HG03565 (cell line): ENCODE data around the gene TJP3.

Experiments
- ATAC-seq: cut with Tn5 transposase; IDR thresholded peaks from one replicate; pipeline ENCODE4 v1.9.1; 2021; ENCODE audit warnings: mild to moderate bottlenecking, moderate library complexity; ENCODE audit not compliant: unreplicated experiment

Gene TJP3

DNA sequence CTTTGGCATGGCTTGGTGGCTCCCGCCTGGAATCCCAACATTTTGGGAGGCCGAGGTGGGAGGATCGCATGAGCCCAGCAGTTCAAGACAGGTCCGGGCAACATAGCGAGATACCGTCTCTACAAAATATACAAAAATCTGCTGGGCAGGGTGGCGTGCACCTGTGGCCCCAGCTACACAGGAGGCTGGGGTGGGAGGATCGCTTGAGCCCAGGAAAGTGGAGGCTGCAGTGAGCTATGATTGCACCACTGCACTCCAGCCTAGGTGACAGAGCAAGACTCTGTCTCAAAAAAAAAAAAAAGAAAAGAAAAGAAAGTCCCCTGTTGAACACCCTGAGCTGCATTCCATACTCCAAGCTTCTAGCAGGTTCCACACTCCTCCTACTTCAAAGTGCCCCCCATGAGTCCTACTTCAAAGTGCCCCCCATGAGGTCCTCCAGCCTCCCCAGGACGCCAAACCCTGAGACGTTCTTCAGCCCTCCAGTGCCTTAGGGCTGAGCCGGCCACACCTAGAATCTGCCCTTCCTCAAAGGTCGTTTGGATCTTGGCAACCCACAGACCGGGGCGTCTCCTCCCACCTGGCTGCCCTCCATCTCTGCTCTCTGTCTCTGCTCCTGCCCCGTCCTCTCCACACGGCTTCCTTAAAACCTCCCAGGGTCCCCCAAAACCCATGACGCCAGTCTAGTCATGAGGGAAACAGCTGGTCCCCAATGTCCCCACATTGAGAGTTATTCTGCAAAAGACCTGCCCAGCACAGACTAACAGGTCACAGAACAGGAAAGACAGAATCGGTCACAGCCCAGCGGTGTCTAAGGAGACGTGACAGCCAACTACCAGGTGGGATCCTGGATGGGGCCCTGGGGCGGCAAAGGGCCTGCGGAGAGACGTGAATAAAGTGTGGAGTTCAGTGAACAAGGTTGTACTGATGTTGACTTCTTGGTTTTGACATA lies 4.8 kb downstream of the TJP3 start:
- no peak for ATAC-seq

- no peak for ATAC-seq
Observed at GRCh38 chr19:3716147-3716668, 8.0 kb downstream of the TJP3 start.

DNA sequence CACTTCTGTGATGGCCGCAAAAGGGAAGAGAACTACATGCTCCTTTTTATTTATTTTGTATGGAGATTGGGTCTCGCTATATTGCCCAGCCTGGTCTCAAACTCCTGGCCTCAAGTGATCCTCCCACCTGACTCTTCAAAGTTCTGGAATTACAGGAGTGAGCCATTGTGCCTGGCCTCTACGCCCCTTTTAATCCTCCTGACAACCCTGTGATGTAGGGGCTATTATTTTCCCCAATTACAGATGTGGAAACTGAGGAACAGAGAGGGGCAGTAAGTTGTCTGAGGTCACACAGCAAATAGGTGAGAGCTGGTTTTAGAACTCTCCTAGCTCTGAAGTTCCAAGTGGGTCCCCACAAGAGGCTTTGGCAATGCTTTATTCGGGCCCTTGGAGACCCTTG lies 11.7 kb downstream of the TJP3 start:
- ATAC-seq, result no peak

GRCh38 chr19:3720349-3720917 lies 12.2 kb downstream of the TJP3 start:
- no peak for ATAC-seq

DNA sequence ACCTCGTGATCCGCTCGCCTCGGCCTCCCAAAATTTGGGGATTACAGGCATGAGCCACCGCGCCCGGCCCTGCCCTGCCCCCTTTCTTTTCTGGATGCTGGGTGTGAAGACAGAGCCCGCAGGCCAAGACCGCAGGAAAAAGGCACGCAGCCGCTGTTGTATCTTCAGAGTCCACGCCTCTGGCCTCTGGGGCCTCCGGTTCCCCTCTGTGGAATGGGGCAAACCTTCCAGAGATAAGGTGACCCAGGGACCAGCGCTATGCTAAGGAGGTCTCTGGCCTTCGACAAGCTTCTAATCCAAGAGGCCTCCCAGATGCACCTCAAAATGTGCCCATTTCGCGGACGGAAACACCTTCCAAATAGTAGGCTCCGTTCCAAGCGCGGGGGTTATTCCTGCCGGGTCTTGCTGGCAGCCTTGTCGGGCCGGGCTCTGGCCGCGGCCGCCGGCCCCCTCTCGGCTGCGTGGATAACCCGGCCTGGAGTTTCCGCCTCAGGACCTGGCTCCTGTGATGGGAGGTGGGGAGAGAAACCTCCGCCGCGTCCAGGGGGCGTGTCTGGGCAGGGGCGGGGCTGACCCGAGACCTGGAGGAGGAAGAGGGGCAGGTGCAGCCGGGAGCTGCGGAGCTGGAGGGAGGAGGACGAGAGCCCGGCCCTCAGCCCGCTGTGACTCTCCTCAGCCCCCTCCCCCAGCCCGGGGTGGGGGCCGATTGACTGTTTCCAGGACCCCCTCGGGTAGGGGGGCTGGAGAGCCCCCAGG lies 13.1 kb downstream of the TJP3 start:
- no peak for ATAC-seq

DNA sequence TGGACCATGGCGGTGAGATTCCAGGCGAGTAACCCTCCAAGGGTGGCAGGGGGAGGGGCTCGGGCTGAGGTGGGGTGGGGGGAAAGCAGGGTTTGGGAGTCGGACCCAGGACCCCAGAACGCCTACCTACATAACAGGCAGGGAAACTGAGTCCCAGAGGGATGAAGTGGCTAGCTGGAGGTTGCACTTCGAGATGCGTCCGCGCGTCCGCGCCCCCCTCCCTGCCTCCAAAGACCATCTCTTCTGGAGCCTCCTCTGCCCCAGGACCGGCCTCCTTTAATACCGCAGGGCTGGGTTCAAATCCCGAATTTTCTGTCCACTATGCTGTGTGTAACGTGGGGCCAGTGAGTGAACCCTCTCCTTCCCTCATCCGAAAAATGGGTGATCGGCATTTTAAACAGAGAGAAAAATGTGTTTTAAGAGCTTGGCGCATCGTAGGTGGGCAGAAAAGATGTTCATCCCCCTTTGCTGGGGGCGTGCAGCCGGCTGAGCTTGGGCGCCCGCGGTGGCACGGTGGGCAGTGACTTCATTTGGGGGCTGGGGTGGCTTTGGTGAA lies 13.8 kb downstream of the TJP3 start:
- ATAC-seq, result no peak

GRCh38 chr19:3722443-3723109 lies 14.4 kb downstream of the TJP3 start:
- no peak for ATAC-seq

DNA sequence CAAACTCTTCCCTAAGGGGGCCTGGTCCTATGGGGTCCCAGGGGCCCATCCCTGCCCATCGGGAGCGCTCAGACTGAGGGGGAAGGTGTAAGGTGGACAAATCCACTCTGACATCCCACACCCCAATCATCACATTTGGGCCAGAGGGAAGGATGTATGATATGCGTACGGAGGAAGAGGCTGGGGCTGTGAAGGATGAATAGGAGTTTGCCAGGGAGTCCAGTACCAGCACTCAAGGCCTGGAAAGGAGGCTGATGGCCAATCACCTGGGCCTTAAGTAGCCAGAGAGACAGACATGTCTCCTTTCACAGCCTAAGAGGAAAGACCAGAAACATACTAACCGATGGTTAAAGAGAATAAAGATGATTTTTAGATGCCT lies 14.9 kb downstream of the TJP3 start:
- ATAC-seq, result no peak

DNA sequence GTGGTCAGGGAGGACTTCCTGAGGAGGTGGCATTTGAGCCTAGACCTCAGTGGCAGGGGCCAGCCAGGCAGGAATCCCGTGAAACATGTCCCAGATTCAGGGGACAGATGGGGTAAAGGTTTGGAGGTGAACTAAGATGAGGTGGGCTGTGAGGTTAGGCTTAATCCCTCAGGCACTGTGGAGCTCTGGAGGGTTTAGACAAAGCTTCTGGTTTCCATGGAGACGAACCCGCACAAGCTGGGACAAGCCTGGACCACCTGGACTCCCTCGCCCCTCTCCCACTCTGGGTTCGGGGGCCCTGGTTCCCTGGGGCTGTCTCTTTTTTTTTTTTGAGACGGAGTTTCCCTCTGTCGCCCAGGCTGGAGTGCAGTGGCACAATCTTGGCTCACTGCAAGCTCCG lies 15.7 kb downstream of the TJP3 start:
- ATAC-seq, result no peak

- ATAC-seq, result no peak
Observed at GRCh38 chr19:3725121-3725520, 16.9 kb downstream of the TJP3 start.

- no peak for ATAC-seq
Observed at GRCh38 chr19:3725640-3726310, 17.6 kb downstream of the TJP3 start.

GRCh38 chr19:3730457-3730958 lies 22.3 kb downstream of the TJP3 start:
- ATAC-seq, result no peak

GRCh38 chr19:3732108-3732507 lies 23.9 kb downstream of the TJP3 start:
- no peak for ATAC-seq

DNA sequence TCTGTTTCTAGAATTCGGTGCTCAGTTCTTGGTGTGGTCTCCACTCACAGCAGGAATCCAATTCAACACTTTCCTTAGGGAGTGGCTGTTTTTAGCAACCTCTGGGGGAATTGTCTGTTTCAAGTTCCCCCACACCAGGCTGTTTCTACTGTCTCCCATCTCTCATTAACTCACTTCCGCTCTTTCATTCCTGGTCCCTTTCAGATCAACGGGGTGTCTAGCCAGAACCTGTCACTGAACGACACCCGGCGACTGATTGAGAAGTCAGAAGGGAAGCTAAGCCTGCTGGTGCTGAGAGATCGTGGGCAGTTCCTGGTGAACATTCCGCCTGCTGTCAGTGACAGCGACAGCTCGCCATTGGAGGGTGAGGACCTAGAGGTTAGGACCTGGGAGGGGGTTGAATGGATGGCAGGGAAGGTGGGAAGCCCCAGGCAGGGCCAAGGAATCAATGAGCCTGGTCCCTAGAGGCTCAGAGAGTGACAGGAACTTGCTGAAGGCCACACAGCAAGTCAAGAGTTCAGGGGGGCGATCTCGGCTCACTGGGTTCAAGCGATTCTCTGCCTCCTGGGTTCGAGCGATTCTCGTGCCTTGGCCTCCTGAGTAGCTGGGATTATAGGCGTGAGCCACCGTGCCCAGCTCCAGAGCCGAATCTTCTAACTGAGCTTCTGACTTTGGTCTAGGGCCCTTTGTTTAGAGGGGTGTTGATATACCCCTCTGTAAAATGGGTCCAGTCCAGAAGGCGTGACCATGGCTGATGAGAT lies 25.5 kb downstream of the TJP3 start:
- ATAC-seq, result no peak

DNA sequence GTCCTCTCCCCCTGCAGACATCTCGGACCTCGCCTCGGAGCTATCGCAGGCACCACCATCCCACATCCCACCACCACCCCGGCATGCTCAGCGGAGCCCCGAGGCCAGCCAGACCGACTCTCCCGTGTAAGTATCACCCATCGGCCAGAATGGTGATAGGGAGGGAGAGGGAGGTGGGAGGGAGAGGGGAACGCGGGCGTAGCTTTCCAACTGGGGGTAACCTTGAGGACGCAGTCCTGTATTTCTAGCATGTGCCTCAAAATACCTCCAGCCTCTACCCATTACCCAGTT lies 26.1 kb downstream of the TJP3 start:
- no peak for ATAC-seq

- no peak for ATAC-seq
Observed at GRCh38 chr19:3736106-3736724, 28.0 kb downstream of the TJP3 start.

DNA sequence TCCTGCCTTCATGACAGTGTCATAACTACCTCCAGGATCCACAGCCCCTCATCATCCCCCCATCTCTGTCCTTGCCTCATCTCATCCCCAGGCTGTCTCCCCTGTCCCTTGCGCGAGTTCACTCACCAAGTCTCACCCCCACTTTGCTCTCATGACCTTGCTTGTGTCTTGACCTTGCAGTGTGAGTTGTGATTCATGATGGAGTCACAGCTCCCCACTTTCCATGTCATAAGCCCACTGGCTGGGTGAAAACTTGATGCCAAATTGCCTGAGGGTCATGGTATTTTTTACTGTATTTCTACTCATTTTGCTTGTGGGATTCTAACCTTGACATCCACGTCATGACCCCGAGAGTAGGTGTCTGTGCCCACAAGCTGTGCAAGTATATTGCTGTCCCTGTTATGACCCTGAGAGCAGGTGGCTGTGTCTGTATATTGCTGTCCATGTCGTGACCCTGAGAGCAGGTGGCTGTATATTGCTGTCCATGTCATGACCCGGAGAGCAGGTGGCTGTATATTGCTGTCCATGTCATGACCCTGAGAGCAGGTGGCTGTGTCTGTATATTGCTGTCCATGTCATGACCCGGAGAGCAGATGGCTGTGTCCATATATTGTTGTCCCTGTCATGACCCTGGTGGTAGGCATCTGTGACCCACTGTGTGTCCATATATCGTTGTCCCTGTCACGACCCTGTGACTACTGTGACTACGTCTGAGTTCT lies 29.5 kb downstream of the TJP3 start:
- no peak for ATAC-seq

GRCh38 chr19:3738477-3739220 lies 30.5 kb downstream of the TJP3 start:
- no peak for ATAC-seq
